Colon (tissue), 2 donors: ENCODE results near the gene CHCHD4.

Source experiments
- FAIRE-seq: peaks from 2 replicates; lab custom pipeline; 2012; peaks lifted over from hg19 to GRCh38; lab: Jason Lieb, UNC
- donor health status: control.
- donor health status: control.

The CHCHD4 gene

DNA sequence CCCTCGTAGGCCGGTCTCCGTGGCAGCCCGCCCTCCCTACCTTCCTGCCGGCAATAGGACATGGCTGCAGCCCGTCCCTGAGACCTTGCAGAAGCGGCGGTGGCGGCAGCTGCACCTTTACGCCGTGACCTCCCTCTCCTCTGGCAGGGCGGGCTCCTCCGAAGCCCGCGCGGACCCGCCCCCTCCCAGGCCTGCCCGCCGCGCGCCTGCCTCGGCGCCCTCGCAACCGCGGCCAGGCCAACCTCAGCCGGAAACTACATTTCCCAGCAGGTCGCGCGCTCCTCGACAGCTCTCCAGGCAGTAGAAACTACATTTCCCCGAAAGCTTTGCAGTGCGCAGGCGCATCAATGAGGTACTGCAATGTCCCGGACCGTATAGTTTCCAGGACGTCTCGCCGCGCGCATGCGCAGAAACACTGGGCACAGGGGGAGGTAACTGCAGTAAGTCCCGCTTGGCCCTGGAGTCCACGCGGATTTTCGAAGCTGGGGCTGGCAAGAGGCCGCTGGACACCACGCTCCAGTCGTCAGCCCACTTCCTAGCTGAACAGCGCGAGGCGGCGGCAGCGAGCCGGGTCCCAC is at the start of gene CHCHD4, which contains the start of gene TMEM43:
CHCHD4 (minus strand) TSS at position 256 of the 578 bp plus-strand sequence; CDS start at position 62, 194 bp downstream.
TMEM43 (plus strand) TSS at position 438 of the 578 bp plus-strand sequence. CDS start 142 bp downstream, outside the sequence.
- no peak for FAIRE-seq

DNA sequence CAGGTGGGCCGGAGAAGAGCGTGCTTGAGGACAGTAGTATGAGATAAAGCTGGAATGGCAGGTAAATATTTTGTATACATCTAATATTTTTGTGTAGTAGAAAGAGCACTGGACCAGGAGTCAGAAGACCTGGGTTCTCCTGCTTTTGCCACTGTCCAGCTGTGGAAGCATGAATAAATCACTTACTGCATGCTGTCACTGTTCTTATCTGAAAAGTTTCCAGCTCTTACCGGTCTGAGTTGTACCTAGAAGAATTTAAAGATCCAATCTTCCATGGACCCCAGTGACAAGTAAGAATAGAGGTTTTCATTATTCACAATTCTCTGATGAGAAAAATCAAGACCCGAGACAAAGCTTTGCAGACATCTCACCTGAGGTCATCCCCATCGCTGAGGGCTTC is 47.8 kb upstream of the CHCHD4 start:
- no peak for FAIRE-seq

- FAIRE-seq = no peak
These were observed 46.0 kb upstream of the CHCHD4 start for GRCh38 chr3:14170531-14171159.

DNA sequence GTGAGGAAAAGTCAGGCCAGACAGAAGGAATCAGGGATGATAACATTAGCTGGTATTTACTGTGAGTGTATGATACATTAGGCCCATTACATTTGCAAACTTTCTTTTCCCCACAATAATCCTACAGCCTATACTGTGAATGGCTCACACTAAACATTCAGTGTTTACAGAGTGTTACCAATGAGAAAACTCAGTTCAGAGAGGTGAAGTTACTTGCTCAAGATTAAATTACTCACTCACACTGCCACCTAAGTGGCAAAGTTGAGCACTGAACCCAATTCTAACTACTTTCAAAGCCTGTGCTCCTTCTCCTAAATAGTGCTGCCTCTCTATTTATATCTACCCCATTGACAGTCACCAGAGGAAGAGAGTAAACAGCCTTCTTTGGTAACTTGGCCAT is 45.2 kb upstream of the CHCHD4 start:
- no peak for FAIRE-seq

- no peak for FAIRE-seq
These were observed 44.8 kb upstream of the CHCHD4 start for GRCh38 chr3:14169435-14169834.

DNA sequence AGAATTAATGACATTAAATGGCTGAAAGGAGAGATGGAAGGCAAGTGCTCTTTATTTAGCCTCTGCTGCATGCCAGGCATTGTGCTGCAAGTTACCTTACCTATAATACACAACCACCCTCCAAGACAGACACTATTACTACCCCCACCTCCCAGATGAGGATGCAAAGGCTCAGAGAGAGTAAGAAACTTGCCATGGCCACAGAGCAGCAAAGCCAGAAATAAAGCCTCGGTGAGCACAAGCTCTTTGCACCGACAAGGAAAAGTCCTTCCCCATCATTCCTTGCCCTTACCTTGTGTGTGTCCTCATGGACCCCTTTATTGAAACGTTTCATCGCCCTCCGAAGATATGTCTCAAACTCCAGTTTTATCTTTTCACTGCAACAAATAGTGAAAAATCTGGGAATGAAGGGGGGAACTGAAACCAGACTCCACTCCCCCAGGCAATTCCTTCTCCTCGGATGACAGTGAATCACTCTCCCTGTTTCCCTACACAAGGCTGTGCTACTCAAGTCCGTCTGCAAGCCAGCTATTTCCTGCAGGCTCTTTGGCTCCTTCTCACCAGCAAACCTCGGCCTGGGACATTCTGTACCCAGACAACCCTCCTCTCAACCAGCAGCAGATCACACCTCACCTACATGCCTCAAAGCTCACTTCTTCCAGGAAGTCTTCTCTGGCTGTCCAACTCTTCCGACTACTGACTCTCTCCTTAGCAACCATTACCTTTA is 42.4 kb upstream of the CHCHD4 start:
- FAIRE-seq = no peak

DNA sequence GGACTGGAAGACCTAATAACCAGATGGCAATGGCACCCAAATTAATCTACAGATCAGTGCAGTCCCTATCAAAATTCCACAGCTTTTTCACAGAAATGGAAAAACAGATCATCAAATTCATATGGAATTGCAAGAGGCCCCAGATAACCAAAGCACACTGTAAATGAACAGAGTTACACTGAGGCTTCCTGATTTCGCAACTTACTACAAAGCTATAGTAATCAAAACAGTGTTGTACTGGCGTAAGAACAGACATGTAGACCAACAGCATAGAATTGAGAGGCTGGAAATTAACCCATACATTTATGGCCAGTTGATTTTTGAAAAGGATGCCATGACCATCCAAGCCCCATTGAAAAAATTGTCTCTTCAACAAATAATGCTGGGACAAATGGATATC is 37.5 kb upstream of the CHCHD4 start:
- FAIRE-seq = no peak

- no peak for FAIRE-seq
These were observed 36.6 kb upstream of the CHCHD4 start for GRCh38 chr3:14161282-14161681.

DNA sequence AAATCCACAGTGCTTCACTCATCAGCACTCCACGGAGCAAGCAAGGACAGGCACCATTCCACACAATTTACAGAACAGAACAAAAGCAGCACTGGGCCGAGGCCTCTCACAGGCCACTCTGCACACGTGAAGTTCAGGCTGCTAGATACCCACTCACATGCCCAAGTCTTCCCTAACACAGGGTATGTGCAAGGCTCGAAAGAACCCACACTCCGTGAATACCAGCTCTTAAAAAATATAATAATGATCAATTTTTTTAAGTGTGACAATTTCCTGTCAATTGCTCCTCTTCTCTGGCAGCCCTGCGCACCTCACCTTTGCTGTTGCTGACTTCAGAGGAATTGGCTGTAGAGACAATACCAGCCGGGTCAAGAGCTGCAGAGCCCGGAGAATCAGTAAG is 34.8 kb upstream of the CHCHD4 start:
- FAIRE-seq = no peak

GRCh38 chr3:14158370-14158769 is 33.7 kb upstream of the CHCHD4 start:
- no peak for FAIRE-seq

GRCh38 chr3:14157951-14158350 is 33.3 kb upstream of the CHCHD4 start:
- FAIRE-seq = no peak

DNA sequence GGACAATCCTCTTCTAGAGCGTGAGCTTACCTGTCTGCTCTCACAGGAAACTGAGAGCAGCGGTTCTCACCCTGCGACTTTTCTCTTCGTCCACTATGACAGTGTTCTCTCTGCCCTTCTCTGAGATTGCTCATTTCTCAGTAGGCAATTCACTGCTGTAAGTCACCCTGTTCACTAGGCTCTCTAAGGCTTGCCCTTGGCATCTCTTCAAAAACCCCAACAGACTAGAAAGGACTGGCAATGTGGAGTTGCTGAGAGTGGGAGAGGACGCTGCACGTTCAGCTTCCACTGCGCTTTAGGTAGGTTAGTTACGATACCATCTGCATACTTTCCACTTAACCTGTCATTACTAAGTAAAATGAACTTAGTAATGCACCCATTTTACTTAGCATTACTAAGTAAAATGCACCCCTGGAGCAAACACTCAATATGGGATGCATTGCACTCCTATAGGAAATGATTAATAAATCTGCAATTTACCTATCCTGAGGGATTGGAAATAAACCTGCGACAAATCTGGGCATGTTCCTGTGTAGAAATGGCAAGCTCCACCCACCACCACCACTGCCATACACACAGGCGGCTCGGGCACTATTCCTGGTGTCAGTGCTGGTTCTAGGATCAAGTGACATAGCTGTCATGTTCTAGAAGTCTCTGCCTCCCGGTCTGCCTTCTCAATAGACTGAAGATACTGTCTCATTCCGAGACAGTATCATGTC is 32.3 kb upstream of the CHCHD4 start:
- FAIRE-seq = no peak

DNA sequence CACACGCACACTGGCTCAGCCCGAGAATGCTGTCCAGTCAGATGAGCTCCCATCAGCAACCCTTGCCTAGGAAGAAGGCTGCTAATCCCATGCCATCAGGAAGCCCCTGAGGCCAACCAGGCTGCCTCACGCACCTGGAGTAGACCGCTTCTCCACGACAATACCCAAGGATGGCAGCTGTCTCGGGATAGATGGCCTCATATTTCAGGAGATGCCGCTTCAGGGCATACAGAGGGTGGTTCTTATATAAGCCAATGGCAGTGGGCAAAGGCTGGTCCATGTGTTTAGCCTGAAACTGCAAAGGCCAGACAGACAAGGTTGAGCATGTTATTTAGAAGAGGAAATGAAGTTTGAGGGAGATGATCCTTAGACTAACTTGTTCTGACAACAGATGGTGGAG is 31.5 kb upstream of the CHCHD4 start:
- FAIRE-seq = no peak

DNA sequence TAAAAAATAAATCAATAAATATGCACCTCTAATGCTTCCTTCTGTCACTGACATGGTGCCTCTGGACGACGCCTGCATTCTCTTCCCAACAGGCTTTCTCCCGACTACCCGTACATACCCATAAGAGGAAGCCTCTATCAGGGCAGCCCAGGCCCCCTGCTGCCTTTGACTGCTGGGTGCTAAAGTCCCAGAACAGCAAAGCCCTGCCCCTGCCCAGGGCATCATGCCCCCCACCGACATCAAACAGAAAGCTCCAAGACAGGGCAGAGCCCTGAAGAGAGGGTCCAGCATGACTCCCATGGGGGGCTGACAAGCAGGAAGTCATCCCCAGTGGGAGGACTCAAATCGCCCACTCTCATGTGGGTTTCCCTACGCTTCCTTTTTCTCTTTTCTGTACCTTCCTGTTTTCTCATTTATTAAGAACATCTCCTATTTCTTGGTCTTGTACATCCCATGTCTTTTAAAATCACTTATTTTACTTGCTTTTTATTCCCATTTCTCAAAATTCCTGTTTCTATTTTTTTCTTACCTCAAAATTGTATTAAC is 30.3 kb upstream of the CHCHD4 start:
- FAIRE-seq = no peak

DNA sequence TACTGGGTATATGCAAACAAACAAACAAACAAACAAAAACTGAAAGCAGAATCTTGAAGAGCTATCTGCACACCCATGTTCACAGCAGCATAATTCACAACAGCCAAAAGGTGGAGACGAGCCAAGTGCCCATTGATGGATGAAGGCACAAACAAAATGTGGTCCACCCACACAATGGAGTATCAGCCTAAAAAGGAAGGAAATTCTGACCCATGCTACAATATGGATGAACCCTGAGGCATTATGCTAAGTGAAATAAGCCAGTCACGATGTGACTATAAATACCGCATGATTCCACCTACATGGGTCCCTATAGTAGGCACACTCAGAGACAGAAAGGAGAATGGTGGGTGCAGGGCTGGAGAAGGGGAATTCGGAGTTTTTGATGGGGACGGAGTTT is 29.6 kb upstream of the CHCHD4 start:
- no peak for FAIRE-seq

DNA sequence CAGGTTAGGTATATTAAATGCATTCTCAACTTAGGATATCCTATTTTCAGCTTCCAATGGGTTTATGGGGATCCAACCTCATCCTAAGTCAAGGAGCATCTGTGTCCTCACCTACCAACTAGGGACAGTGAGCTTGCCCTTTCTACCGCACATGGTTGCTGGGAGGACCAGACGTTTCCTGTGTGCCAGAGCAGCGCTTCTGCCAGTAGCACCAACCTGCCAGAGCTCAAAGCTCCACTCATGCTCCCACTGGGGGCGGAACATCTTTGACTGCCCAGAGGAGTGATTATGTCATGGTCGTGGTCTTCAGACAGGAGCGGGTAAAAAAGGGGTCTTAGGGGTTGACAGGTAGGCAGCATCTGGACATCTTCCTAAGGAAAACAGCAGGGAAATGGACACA is 29.0 kb upstream of the CHCHD4 start:
- no peak for FAIRE-seq

GRCh38 chr3:14152963-14153355 is 28.3 kb upstream of the CHCHD4 start:
- FAIRE-seq = no peak

DNA sequence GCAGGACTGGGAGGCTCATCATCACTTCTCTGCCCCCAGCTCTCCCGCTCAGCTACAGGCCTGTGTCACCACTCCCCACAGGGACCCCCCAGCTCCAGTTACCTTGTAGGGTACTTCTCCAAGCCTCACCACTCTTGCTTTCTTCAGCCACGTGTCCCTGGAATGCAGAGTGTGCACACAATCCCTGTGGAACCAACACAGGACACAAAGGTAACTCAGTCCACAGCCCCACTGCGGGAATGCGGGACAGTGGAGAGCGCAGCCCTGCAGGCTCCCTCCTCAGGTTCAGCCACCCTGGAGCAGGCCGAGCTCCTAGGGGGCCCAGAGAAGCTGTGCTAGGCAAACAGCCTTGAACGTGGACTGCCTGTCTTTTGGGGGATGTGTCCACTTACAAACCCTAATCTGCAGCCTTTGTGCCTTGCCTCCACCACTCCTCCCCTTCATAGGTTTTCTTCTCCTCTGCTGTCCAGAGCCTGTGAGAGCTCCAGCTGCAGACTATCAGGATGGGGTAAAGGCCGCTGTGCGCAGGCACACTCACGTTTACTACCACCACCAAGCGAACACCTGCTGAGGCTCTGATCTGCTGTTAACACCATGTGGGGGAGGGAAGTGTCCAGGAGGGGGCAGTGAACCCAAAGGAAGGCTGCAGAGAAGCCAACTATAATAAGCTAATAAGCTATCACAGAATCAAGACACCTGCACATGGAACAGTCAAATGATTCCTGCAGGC is 27.7 kb upstream of the CHCHD4 start:
- no peak for FAIRE-seq

GRCh38 chr3:14151471-14152083 is 26.9 kb upstream of the CHCHD4 start:
- no peak for FAIRE-seq

DNA sequence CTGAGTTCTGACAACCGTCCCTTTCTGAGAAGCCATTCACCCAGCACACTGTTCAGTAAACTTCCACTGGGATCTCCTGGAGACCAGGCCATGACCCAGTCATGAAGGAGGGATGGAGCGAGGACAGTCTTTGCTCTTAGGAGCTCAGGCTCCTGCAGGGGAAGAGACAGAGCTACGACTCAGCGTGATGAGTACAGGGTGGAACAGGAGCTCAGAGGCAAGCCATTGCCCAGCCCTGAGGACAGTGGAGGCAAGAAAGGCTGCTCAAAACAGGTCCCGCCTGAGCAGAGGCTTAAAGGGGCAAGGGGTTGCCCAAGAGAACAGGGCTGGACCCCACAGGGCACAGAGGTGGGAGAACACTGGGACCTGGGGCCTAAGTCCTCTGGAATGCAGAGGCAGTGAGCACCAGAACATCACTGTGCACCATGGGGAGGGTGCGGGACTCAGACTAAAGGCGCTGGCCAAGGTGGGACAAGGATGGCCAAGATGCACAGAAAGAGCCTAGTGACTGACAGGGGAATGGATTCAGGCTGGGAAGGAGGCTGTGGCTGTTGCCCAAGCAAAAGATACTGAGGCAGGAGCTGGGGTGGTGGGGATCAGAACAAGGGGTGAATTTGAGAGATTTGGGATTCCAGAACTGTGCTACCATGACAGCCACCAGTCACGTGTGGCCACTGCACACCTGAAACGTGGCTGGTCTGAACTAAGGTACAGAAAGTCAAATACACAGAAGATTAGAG is 26.0 kb upstream of the CHCHD4 start:
- no peak for FAIRE-seq

DNA sequence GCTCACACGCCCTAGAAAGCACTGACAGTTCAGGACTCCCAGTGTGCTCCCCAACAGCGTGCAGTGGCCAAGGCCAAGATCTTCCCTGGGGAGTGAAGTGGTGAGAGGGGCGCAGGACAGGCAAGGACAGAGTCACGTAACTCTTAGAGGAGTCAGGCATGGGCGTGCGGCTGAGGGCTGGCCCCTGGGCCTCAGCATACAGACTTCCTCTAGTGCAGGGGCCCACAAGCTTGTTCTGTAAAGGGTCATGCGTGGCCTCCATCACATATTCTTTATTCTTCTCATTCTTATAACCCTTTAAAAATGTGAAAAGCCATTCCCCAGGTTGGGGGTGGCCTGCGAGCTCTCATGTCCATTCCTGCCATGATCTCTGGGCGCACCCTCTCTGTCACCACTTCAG is 25.4 kb upstream of the CHCHD4 start:
- FAIRE-seq = no peak
